Measurements from ENCODE around the gene UNC5C. TPM values are rescaled to one million over a fixed set of nuclear protein-coding genes. Genes with fewer than 3 reads are reported as not detected.

The UNC5C gene
- total RNA-seq, 1 donor = under 0.01 TPM

DNA sequence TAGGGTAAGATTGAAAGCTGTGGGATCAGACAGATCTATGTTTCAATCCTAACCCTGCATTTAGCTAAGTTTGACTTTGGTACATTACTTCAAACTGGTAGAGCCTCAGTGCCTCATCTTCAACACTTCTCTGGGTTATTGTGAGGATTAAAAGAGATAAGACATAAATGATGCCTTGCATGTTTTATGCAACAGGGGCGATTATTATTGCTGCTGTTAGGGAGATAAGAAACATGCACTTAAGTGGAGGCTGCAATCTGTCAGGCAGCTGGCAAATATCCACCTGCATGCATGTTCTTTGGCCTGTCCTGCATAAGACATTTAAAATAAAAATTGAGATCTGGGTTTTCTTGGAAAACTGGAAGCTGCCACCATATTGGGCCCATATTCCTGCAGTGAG, 24.6 kb downstream of the UNC5C start:
- DNase-seq (ENCODE audit: low read depth in 2 of 3, low spot score in 2 of 3) = no peak

DNA sequence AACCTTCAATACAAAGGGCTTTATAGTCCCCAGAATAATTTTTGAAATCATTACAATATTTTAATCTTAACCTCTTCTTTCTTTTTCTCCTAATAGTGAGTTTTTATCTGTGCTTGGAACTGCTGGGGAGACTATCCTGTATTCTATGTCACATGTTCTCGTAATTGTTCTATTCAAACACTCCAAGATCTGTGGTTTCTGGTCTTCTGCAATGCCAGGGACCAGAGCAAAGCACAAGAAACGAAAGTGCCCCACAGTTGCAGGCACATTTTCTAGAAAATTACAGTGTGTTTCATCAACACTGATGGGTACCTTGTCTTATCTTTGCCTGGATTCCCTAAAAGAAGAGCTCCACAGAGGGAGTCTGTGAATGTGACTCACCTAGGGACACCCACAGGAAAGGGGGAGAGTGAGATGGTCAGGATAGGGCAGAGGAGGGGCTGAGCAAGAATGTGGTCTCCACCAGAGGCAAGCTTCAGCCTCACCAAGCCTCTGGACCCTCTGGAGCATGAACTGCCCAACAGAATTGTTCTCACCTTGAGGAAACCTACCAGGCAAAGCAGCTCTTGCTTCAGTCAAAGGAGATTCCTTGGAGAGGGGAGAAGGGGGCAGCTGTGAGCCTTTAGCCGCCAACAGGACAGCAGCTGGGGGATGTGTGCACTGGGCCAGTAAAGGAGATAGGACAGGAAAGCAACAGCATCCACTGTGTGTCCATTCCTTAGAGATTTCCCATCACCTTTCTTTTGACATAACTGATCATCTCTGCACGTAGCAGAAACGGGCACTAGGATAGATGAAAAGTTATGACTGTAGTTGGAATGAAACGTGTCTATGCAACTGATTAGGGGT, 25.9 kb downstream of the UNC5C start:
- no peak for DNase-seq (ENCODE audit: low read depth in 2 of 3, low spot score in 2 of 3)

DNA sequence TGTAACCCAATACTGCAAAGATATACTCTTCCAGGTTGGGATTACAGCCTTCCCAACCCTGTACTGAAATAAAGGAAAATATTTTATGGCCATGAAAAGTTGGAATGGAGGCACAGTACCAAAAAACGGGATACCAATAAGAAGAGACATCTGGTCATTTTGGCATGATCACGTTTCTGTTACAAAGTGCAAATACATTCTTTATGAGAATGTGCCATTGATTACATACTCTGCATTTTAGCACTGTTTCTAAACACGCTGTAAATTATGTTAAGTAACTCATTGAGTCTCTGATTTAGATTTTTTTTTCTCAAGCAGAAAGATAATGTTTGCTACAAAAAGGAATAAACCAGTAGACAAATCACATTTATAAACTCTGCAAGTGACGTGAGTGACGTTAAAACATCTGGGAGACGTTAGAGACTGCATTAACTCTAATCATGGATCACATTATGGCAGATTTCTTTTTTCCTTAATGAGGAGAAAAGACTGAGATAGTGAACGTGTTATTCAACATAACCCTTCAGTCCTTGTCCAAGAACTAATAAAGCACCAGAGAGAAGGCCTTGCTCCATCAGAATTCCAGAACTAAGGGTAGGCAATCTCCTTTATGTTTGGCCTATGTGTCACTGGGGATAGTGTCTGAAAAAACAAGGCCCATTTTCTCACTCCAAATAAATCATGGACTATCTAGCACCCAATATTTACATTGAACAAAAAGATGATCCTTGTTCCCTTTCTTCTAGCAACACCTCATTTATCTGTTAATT, 31.0 kb downstream of the UNC5C start:
- DNase-seq (ENCODE audit: low read depth in 2 of 3, low spot score in 2 of 3) = no peak

DNA sequence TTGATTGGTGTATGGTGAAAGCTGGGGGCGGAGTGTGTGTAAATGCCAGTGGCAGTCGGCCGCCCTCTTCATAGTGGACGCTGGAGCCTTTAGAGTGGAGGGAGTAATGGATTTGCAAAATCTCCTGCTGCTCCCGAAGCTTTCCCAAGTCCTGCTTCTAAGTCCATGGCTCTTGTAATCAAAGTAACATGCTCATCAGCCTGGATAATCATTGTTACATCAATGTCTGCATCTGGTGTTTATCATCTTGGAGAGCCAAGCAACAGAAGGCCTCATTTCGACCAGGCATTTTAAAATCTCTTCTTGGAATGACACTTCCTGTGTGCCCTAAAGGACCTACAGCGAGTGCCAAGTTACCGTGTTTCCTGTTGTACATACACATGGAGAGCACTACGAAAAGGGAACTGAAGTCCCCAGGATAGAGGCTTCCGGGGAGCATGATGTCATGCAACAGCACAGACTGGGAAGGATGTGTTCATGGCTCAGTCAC, 32.2 kb downstream of the UNC5C start:
- DNase-seq (ENCODE audit: low read depth in 2 of 3, low spot score in 2 of 3) = no peak

DNA sequence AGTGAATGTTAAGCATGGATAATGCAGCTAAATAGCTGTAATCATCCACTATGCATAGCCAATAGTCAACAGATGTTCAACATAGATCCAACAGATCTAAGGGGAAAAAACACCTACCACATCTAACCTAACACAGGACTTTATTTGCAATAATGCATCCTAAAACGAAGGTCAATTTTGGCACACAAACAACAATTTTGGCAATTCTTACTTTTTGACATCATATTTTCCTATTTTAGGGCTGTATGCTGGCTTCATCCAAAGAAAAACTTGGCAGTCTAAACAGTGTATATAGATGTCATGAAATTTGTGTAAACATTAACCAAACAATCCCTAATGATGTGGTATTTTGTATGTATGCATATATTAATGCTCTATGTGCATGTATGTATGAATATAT, 33.2 kb downstream of the UNC5C start:
- no peak for DNase-seq (ENCODE audit: low read depth in 2 of 3, low spot score in 2 of 3)

DNA sequence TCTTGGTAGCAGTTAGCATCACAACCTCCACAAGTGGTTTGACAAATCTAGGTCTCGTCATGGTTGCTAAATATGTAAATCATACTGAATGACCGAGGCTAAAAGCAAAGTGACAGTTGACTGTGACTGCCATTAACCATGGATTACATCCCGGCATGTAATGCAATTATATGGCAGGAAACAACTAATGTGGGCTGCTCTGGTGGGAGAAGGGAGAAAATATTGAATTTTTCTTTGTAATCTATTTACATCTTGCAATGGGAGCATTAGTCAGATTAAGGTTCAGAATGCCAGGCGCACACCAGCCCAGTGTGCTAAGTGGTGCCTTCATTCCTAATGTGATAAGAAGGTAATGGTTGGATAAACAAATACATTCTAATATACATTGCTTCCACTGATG, 35.8 kb downstream of the UNC5C start:
- DNase-seq (ENCODE audit: low read depth in 2 of 3, low spot score in 2 of 3) = no peak

DNA sequence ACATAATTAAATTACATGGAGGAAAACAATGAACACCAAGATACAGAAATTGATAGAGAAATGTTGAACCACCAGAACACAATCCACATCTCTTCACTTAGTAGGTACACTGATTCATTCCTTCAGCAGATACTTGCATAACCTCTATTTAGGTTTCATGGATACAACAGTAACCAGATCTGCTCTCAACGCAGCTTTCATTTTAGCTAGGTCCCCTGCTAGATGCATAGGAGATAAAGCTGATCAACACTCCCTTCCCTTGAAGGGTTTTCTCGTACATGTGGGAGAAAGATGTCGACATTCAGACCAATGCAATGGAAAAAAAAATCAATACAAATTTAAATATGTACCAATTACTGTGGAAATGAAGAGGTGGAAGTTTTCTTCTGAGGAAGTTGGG, 37.3 kb downstream of the UNC5C start:
- no peak for DNase-seq (ENCODE audit: low read depth in 2 of 3, low spot score in 2 of 3)

DNA sequence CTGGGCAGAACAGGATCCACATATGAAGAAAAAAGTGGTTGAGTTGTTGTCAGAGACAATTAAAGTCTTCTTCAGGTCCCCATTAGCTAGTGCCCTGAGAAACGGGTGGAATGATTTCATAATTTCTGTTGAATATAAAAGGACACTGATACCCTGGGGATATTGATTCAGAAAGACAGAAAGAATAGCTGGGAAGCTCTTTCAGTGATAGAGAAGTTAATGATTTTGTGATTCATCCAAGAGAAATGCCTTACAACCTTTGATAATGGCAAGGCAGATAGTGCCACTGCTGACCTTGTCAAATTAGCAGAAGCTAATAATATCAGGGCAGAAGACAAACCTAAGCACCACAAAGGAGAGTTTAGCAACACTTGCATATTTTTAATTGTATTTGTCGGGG, 37.9 kb downstream of the UNC5C start:
- no peak for DNase-seq (ENCODE audit: low read depth in 2 of 3, low spot score in 2 of 3)

DNA sequence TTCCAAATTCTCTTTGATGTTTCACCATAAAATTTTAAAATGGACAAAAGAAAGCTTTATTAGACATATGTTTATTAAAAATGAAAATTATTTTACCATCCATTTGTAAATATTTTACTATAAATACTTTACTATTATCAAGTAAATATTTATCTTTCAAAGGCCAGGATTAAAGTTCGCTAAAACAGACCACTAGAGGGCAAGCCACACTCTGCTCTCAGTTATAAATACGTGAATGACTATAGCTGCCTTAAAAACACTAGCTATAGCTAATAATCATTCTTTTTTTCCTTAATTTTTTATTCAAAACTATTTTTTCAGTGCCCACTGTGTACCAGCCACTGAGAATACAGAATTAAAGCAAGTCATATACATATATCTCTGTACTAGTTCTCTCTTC, 38.6 kb downstream of the UNC5C start:
- peak in 2 of 3 donors; percentile 12 to 52 for DNase-seq (ENCODE audit: low read depth in 2 of 3, low spot score in 2 of 3)

DNA sequence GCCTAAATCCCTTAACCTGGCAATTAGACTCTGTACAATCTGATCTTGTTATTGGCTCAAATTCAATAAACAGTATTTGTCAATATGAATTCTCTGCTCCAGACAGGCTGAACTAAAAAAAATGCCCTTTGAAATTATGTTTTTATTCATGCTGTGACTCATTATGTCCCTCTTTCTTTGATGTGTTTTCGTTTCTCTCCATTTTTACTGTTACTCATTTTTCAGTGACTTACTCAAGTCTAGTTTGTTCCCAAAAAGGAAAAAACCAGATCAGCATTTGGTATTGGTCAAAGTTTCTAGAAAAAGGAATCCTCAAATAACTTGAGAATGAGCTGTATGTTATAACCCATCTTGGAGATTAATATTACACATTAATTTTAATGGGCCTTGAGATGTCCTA, 40.4 kb downstream of the UNC5C start:
- DNase-seq (ENCODE audit: low read depth in 2 of 3, low spot score in 2 of 3) = no peak

DNA sequence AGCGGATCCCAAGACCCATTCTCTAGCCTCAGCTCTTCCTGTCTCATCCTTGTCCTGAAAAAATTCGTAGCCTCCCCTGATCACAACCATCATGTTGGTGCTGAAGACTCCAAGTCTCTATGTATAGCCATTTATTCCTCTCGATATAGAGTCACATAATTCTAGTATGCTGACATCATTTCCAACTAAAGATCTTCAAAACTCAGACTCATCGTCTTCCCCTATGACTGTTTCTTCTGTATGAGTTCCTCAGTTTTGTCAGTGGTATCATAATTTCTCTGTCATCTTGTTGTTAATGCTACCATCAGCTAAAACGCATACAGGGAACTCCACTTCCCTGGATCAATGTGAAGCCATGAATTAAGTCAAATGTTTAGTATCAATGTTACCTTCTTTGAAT, 41.2 kb downstream of the UNC5C start:
- DNase-seq (ENCODE audit: low read depth in 2 of 3, low spot score in 2 of 3) = no peak

DNA sequence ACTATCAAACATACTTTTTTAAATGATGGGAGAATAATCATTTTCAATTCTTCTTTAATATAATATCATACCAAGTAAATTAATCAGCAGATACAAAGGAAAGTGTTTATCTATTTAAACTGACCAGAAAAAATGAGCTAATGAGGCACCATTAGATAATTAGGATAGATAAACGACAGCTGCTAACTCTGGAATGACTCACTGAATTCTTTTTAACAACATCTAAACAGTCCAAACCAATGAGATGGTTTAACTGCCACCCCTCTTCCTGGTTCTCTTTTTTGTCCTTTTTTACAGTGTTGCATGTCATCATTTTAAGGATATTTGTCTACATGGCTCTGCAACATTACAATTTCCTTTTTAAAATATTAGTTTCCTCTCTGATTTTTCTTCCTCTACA, 41.6 kb downstream of the UNC5C start:
- DNase-seq (ENCODE audit: low read depth in 2 of 3, low spot score in 2 of 3) = no peak

DNA sequence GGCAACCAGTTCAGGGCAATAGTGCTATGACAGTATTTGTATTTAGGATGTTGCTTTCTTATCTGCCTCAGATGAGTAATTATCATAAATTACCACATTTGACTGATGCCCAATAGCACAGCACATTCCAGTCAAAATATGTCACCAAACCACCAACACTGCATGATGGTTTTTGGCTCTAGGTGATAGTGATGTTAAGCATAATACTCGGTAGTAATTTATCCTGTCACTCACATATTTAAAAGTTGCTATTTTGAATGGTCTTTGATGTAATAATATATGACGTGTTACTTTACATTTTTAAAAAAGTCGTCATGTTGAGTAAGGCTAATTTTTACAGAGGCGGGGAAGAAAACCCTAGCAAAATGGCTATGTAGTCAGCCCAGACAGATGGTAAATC, 42.5 kb downstream of the UNC5C start:
- DNase-seq (ENCODE audit: low read depth in 2 of 3, low spot score in 2 of 3) = no peak

DNA sequence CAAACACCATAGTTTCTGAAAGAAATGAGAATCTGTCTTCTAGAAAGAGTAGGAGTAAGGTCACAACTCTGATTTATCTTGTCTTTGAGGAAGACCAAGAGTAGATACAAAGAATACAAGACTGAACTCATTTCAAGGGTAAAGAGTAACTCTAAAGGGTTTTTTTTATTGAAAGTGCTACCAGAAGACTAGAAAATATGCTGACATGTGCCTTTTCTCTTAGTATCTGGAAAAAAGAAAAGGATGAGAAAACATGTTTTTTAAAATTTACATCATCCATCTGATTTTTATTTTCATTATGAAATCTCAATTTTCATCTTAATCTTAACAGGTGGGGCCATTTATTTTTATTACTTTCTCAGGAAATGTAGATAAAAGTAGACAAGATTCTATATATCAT, 43.0 kb downstream of the UNC5C start:
- DNase-seq (ENCODE audit: low read depth in 2 of 3, low spot score in 2 of 3) = no peak

DNA sequence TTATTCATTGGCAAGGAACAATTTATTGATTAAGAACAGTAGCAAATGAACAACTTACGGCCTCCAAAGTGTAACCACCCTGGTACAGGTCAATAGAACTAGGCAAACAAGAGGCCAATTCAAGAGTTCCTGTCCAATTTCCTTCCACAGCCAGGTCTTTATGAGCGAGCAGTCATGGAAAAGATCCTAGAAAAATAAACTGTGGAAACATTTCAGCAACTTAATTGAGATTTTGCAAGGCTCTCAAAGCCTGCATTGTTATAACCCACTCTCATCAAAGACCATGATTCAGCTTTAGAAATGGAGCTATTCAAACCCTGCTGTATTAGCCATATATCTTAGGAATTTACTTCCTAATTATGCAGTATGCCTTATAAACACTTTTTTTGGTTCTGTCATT, 43.6 kb downstream of the UNC5C start:
- no peak for DNase-seq (ENCODE audit: low read depth in 2 of 3, low spot score in 2 of 3)

DNA sequence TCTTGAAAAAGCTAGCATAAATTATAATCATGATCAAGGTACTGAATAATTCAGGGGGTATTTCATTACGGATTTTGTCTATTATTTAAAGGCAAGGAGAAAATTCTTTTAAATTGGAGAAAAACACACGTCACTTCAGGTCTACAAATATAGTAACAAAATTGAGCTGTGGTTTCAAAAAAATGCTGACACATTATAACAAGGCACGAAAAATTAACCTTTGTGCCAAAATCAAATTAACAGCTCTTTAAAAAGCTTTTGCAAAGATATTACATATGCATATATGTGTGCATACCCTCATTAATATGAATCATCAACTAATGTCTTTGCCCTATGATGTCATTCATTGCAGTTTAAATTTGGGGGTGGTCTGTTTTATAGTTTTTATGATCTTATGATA, 44.3 kb downstream of the UNC5C start:
- no peak for DNase-seq (ENCODE audit: low read depth in 2 of 3, low spot score in 2 of 3)

DNA sequence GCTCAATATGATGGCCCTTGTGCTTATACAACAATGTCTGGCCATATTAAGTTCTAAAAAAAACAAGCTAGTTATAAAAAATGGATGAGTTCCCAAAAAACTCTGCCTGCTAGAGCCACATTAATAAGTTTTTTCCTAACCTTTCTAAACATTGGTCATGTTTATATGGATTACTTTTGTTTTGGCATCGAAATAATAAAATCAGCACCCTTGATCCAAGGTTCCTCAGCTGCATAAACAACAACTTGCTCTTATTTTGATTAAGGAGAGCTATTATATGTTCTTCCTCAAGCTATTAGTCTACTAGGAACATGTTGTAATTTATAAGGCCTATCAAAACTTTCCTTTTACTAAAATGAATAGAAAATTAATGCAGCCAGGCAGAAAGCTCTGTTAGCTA, 48.4 kb downstream of the UNC5C start:
- DNase-seq (ENCODE audit: low read depth in 2 of 3, low spot score in 2 of 3) = no peak

DNA sequence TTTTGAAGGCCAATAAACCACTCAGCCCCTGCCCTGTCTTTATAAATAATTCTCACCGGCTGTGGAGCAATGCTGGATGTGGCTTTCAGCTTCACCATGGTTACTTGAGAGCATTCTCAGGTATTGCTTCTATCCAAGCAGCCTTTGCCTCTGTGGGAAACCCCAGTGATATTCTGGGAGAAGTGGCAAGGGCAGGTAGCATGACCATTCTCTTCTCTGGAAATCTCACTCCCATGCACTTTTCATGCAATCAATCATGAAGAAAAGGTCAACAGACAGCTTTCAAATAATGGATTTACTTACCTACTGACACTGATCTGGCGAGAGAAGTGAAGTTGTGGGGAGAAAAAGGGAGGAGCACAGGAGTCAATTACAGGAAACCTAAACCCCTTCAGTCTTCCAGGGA, 49.5 kb downstream of the UNC5C start:
- no peak for DNase-seq (ENCODE audit: low read depth in 2 of 3, low spot score in 2 of 3)

DNA sequence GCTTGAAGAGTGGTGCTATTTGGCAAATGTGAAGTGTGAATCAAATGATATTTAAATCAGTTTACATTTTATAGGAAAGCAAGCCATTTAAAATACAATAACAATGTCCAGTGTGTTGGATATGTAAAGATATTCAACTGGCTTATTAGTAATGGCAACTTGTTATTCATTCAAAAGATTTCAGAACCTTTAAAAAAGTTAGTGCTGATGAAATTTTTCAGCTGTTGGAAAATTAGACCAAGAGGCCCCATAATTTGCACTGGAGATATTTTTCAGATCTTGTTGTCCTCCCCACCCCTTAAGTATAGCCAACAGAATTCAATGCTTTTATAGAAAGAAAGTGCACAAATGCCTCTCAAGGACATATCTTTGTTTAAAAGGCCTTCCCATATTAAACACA, 54.6 kb downstream of the UNC5C start:
- DNase-seq (ENCODE audit: low read depth in 2 of 3, low spot score in 2 of 3) = no peak

DNA sequence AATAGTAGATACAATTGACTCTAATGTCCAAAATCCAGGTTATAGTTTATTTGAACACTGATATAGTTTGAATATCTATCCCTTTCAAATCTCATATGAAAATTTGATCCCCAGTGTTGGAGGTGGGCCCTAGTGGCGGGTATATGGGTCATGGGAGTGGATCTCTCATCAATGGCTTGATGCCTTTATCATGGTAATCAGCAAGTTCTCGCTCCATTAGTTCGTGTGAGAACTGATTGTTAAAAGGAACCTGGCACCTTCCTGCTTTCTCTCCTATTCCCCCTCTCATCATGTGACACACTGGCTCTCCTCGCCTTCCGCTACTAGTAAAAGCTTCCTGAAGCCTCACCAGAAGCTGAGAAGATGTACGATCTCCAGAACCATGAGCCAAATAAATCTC, 70.1 kb downstream of the UNC5C start:
- DNase-seq (ENCODE audit: low read depth in 2 of 3, low spot score in 2 of 3) = no peak

DNA sequence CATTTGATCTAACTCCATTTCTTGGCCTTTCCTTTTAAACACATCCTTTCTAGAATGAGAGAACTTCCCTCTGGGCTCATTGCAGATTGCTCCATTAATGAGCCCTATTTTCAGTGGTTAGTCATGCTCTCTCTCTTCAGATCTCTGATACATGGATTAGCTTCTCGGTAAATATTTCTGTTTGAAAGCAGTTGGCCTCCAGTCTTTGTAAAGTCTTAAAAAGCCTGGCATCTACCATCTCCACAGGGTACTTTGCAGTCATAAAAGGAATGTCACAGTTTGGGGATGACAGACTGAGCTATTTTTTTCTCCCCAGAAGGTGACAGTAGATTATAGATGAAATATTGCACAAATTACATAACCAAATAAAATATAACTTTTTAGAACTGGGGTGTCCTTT, 72.7 kb downstream of the UNC5C start:
- no peak for DNase-seq (ENCODE audit: low read depth in 2 of 3, low spot score in 2 of 3)

DNA sequence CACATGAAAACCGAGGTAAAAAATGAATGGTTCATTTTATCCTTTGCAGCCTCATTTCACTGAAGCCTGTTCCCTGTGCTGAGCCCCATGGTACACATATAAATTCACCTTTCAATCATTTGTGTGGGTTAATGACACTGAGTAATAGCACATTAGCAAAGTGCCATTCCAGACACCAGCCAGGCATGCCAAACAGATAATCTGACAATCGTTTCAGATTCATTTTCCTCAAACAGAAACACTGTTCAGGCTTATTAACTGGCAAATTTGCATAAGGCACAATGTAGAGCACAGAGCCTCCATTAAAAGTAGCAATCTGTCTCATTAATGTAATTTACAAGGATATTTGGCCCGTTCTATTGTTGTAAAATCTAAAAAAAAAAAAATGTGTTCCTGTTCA, 76.2 kb downstream of the UNC5C start:
- DNase-seq (ENCODE audit: low read depth in 2 of 3, low spot score in 2 of 3) = no peak
